Measurements from ENCODE around the gene PARS2. TPM values are rescaled to one million over a fixed set of nuclear protein-coding genes. Genes with fewer than 3 reads are reported as not detected.

PARS2 gene
- total and polyA plus RNA-seq, 3 experiments from 2014 or later: 3.2 to 8.2 (median 7.9) TPM

DNA sequence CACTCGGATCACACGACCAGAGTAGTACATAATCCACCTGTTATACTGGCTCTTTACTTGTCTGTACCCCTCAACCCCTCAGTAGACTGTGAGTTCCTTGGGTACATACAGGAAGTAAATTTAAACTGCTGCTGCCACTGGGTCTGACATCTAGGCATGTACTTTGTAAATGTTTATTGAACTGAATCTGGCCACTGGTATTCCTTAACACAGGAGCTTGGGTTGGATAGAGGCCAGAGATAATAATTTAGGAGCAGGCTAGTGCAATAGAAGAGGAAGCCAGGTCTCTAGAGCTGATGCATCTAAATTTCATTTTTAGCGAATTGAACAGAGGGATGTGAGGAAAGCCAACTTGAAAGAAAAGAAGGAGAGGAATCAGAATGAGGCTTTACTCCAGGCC lies 36.3 kb downstream of the PARS2 start:
- H3K36me3 Mint-ChIP-seq: peaks cover 24 to 87% (median 31%) of the 10 kb centered on the region in 3 donors
- ChIA-PET POLR2A (no interaction called here), CTCF (no interaction called here)
- Histone ChIP-seq H3K9me3 (ENCODE audit: low read length) (no peaks in the 10 kb centered on the region), H3K27me3 (ENCODE audit: insufficient read depth, low read length, poor library complexity, severe bottlenecking) (no peaks in the 10 kb centered on the region), H3K4me3 (ENCODE audit: low read length) (no peak overlapping the region), H3K36me3 (ENCODE audit: insufficient read depth, low read length) (peaks cover 58% of the 10 kb centered on the region), H3K4me1 (ENCODE audit: insufficient read depth, low read length) (no peaks in the 10 kb centered on the region), H3K27ac (ENCODE audit: low read depth, low read length) (no peak overlapping the region)
- DNase-seq: no peak
- H3K27me3 Mint-ChIP-seq: no peaks in the 10 kb centered on the region
- H3K27ac Mint-ChIP-seq: peak overlapping the region in 4 of 8 donors; percentile 0 to 80 (median 30)
- no peak overlapping the region for H3K4me3 Mint-ChIP-seq
- no peaks in the 10 kb centered on the region for H3K4me1 Mint-ChIP-seq
- peaks cover 0 to 10% (median 0%) of the 10 kb centered on the region in 5 donors for H3K9me3 Mint-ChIP-seq

DNA sequence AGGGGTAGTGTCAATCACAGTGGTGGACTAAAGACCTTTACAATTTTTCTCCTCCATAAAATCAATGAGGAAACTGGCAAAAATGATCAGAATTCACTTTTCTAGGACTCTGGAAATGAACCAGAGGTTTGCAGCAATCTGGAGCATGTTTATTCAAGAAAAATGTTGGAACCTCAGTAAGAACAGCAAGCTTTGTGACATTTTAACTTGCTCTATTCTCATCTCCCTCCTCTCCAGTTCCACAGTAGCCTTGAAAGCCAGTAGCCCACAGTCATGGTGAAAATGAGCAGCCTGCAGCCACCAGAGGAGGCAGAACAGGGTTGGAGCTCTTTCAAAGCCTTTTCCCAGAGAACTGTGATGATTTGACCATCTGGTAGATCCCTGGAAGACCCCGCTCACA lies 39.6 kb downstream of the PARS2 start:
- CTCF ChIA-PET: interaction anchor here (1.0 to 1.4 kb wide), 2 partner anchors 9 to 19 kb away, joined by 4 to 7 read pairs; partner anchors contain the start of gene TTC4
- POLR2A ChIA-PET: no interaction called here

DNA sequence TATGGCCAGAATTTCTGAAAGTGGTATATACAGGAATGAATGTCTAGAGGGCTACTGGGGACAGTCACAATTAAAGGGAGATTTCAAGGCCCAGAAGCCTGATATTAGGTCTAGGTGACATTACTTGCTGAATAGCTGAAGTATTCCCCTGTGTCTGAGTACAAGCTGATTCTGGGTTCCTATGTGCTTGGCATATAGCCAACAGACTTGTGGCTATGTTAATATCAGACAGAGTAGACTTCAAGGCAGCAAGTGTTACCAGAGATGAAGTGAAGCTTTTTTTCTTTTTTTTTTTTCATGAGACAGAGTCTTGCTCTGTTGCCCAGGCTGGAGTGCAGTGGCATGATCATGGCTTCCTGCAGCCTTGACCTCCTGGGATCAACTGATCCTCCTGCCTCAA lies 40.3 kb downstream of the PARS2 start:
- Mint-ChIP-seq H3K4me1 (peaks cover 5 to 16% (median 8%) of the 10 kb centered on the region in 3 donors), H3K4me3 (no peak overlapping the region), H3K27me3 (no peaks in the 10 kb centered on the region), H3K27ac (peak overlapping the region in 1 of 8 donors; percentile 60), H3K9me3 (peaks cover 0 to 10% (median 0%) of the 10 kb centered on the region in 5 donors), H3K36me3 (peaks cover 24 to 89% (median 36%) of the 10 kb centered on the region in 3 donors)
- CTCF ChIA-PET: interaction anchor here (1.4 kb wide), 1 partner anchor 8 kb away, joined by 7 read pairs; the partner anchor contains the start of gene TTC4
- no peak for DNase-seq
- POLR2A ChIA-PET: no interaction called here
- Histone ChIP-seq H3K36me3 (ENCODE audit: insufficient read depth, low read length) (peaks cover 50% of the 10 kb centered on the region), H3K4me1 (ENCODE audit: insufficient read depth, low read length) (no peaks in the 10 kb centered on the region), H3K4me3 (ENCODE audit: low read length) (no peak overlapping the region), H3K9me3 (ENCODE audit: low read length) (no peaks in the 10 kb centered on the region), H3K27ac (ENCODE audit: low read depth, low read length) (no peak overlapping the region), H3K27me3 (ENCODE audit: insufficient read depth, low read length, poor library complexity, severe bottlenecking) (no peaks in the 10 kb centered on the region)

More for the DNA sequence above, 39.6 kb downstream of the PARS2 start:
- Histone ChIP-seq H3K36me3 (ENCODE audit: insufficient read depth, low read length) (peaks cover 56% of the 10 kb centered on the region), H3K4me3 (ENCODE audit: low read length) (no peak overlapping the region), H3K4me1 (ENCODE audit: insufficient read depth, low read length) (no peaks in the 10 kb centered on the region), H3K9me3 (ENCODE audit: low read length) (no peaks in the 10 kb centered on the region), H3K27me3 (ENCODE audit: insufficient read depth, low read length, poor library complexity, severe bottlenecking) (no peaks in the 10 kb centered on the region), H3K27ac (ENCODE audit: low read depth, low read length) (no peak overlapping the region)
- Mint-ChIP-seq H3K9me3 (peaks cover 0 to 10% (median 0%) of the 10 kb centered on the region in 5 donors), H3K4me1 (peaks cover 0 to 10% (median 5%) of the 10 kb centered on the region in 3 donors), H3K36me3 (peaks cover 24 to 92% (median 35%) of the 10 kb centered on the region in 3 donors), H3K27me3 (no peaks in the 10 kb centered on the region), H3K27ac (no peak overlapping the region), H3K4me3 (no peak overlapping the region)
- DNase-seq: no peak

DNA sequence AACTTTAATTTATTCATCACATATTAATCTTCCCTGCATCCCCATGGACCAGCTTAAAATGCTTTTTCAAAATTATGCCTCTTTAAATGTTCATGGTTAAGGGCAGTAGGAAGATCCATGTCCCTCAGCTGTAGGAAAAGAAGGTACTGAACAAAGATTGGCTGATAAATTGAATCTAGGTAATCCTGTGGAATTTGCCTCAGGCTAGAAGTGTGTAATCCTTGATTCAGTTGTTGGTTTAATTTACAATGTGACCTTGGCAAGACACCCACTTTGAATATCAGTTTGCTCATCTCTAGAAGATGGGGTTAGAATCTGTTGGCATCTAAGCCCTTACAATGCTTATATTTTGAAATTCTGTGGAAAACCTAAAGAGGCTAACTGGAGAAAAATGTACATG lies 42.6 kb downstream of the PARS2 start:
- POLR2A ChIA-PET: no interaction called here
- no peaks in the 10 kb centered on the region for H3K27me3 Mint-ChIP-seq
- H3K36me3 ChIP-seq (ENCODE audit: insufficient read depth, low read length): peaks cover 47% of the 10 kb centered on the region
- no peak overlapping the region for H3K4me3 ChIP-seq (ENCODE audit: low read length)
- H3K4me1 Mint-ChIP-seq: peaks cover 14 to 30% (median 19%) of the 10 kb centered on the region in 3 donors
- no peaks in the 10 kb centered on the region for H3K27me3 ChIP-seq (ENCODE audit: insufficient read depth, low read length, poor library complexity, severe bottlenecking)
- H3K9me3 ChIP-seq (ENCODE audit: low read length): no peaks in the 10 kb centered on the region
- no peak for DNase-seq
- CTCF ChIA-PET: interaction anchor here (1.9 kb wide), 1 partner anchor 79 kb away, joined by 6 read pairs; the partner anchor contains the start of gene TTC22
- no peak overlapping the region for H3K4me3 Mint-ChIP-seq
- peaks cover 0 to 10% (median 0%) of the 10 kb centered on the region in 5 donors for H3K9me3 Mint-ChIP-seq
- H3K27ac Mint-ChIP-seq: no peak overlapping the region
- peaks cover 24 to 78% (median 37%) of the 10 kb centered on the region in 3 donors for H3K36me3 Mint-ChIP-seq
- no peak overlapping the region for H3K27ac ChIP-seq (ENCODE audit: low read depth, low read length)
- peaks cover 2% of the 10 kb centered on the region for H3K4me1 ChIP-seq (ENCODE audit: insufficient read depth, low read length)

DNA sequence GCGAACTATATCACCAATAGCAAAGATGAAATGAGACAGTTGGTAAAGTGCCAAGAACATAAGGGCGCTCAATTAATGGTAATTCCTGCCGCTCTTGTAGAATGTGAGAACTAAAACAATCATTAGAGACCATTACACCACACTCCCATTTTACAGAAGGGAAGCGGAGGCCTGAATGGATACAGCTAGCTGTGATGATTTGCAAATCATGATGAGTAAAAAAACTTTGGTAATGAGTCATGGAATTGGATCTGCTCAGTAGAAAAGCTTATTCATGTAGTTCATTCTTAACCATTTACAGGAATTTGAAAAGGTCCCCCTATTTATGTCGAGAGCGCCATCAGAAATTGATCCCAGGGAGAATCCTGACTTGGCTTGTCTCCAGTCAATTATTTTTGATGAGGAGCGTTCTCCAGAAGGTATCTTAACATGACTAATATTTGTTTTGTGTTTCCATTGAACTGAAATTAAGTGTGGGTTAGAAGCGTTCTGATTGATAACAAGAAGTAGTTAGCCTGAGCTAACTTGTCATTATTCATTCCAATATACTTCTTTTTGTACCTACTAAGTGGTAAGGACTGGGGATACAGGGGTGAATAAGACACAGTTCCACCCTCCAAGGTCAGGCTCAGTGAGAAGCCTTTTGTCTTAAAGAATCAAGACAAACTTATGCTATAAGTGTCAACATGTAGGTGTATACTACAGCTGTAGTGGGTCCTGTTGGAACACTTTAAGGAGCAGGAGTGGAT lies 47.9 kb downstream of the PARS2 start:
- no peaks in the 10 kb centered on the region for H3K9me3 ChIP-seq (ENCODE audit: low read length)
- POLR2A ChIA-PET: no interaction called here
- no peaks in the 10 kb centered on the region for H3K9me3 Mint-ChIP-seq
- H3K36me3 ChIP-seq (ENCODE audit: insufficient read depth, low read length): peaks cover 6% of the 10 kb centered on the region
- peak overlapping the region; percentile 30 to 98 (median 87) for H3K27ac Mint-ChIP-seq
- H3K4me1 ChIP-seq (ENCODE audit: insufficient read depth, low read length): peaks cover 16% of the 10 kb centered on the region
- DNase-seq: no peak
- no peaks in the 10 kb centered on the region for H3K27me3 Mint-ChIP-seq
- peak overlapping the region; percentile 83 to 96 (median 89) for H3K4me3 Mint-ChIP-seq
- CTCF ChIA-PET: interaction anchor here (1.9 to 2.0 kb wide), 2 partner anchors 8 to 85 kb away, joined by 7 to 11 read pairs; partner anchors contain the start of gene TTC22
- peaks cover under 1 to 33% (median 10%) of the 10 kb centered on the region in 3 donors for H3K36me3 Mint-ChIP-seq
- no peaks in the 10 kb centered on the region for H3K27me3 ChIP-seq (ENCODE audit: insufficient read depth, low read length, poor library complexity, severe bottlenecking)
- H3K27ac ChIP-seq (ENCODE audit: low read depth, low read length): peak overlapping the region; percentile 66
- peak overlapping the region; percentile 99 for H3K4me3 ChIP-seq (ENCODE audit: low read length)
- H3K4me1 Mint-ChIP-seq: peaks cover 27 to 45% (median 35%) of the 10 kb centered on the region in 3 donors

DNA sequence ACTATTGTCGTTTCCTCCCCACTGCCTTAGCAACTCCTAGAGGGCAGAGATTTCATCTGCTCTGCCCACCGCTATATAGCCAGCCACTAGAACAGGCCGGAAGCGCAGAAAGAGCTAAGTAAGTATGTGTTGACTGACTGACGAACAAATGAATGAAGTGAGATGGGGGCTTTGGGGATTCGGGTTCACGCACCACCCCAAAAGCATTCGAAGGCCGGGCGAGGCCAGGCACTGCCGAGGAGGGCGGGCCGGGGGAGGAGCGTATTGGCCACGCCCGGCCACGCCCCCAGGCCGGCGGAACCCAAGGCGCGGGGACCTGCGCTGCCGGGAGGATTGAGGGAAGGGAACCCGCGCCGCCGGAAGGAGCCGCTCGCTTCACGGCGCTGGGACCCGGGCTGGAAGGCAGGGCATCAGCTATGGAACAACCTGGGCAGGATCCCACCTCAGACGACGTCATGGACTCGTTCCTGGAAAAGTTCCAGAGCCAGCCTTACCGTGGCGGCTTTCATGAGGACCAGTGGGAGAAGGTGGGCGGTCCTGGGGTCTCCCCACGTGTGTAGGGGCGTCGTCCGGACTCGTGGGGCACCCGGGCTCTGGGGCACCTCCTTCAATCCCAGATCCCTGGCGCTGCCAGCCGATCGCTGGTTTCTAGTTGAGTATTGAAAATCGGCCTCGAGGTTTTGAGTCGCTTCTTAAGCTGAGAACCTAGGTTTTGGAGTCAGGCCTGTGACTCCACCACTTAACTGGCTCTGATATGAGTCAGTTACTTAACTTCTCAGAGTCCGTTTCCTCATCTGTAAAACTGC lies 48.6 kb downstream of the PARS2 start, which contains the start of gene TTC4:
TTC4 (plus strand) TSS at position 369 of the 806 bp plus-strand sequence; CDS start at position 417, 48 bp downstream.
- DNase-seq: peak; percentile 71 to 85 (median 81)
- Histone ChIP-seq H3K9me3 (ENCODE audit: low read length) (no peaks in the 10 kb centered on the region), H3K27me3 (ENCODE audit: insufficient read depth, low read length, poor library complexity, severe bottlenecking) (no peaks in the 10 kb centered on the region), H3K4me1 (ENCODE audit: insufficient read depth, low read length) (peaks cover 16% of the 10 kb centered on the region), H3K27ac (ENCODE audit: low read depth, low read length) (peak within 1 kb of the TSS; percentile 66), H3K36me3 (ENCODE audit: insufficient read depth, low read length) (peaks cover 4% of the 10 kb centered on the region), H3K4me3 (ENCODE audit: low read length) (peak within 1 kb of the TSS; percentile 99)
- Mint-ChIP-seq H3K4me3 (peak within 1 kb of the TSS; percentile 83 to 96 (median 89)), H3K36me3 (peaks cover 0 to 26% (median 8%) of the 10 kb centered on the region in 3 donors), H3K9me3 (no peaks in the 10 kb centered on the region), H3K27ac (peak within 1 kb of the TSS; percentile 30 to 98 (median 89)), H3K4me1 (peaks cover 24 to 41% (median 35%) of the 10 kb centered on the region in 3 donors), H3K27me3 (no peaks in the 10 kb centered on the region)
- CTCF ChIA-PET: interaction anchor here (1.3 to 2.0 kb wide), 3 partner anchors 9 to 662 kb away, joined by 3 to 11 read pairs (median 7); partner anchors contain the start of gene TTC22
- POLR2A ChIA-PET: interaction anchor here (1.0 kb wide), 1 partner anchor 85 kb away, joined by 3 read pairs; the partner anchor contains the start of gene TTC22

DNA sequence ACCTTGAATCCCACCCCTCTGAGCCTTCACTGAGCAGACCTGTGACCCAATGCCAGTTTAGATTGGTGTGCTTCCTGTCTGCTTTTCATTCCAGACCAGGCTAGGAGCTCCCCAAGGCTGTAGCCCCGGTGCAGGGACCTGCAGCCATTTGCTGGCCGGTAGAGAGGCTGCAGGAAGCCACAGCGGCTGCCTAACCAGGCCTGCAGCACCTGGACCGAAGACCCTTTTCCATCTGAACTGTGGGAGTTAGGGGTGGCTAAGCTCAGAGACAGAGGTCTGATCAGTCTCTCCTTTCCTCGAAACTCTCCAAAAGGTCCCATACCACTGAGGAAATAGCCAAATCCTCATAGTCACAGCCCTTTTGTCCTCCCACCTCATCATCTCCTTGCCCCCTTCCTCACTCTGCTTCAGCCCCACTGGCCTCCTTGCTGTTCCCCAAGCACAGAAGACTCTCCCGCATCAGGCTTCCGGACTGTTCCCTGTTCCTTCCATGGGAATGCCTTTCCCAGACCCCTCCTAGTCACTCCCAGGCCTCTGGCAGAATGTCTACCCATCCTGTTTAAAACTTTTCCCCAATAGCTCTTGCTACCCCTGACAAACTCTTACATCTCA lies 49.3 kb downstream of the PARS2 start:
- Mint-ChIP-seq H3K9me3 (no peaks in the 10 kb centered on the region), H3K27me3 (no peaks in the 10 kb centered on the region), H3K36me3 (peaks cover 0 to 23% (median 6%) of the 10 kb centered on the region in 3 donors), H3K27ac (peak overlapping the region; percentile 30 to 98 (median 89)), H3K4me3 (peak overlapping the region; percentile 83 to 96 (median 89)), H3K4me1 (peaks cover 22 to 35% (median 35%) of the 10 kb centered on the region in 3 donors)
- CTCF ChIA-PET: interaction anchor here (1.3 to 2.0 kb wide), 3 partner anchors 10 to 661 kb away, joined by 3 to 11 read pairs (median 7); partner anchors contain the start of gene TTC22
- H3K36me3 ChIP-seq (ENCODE audit: insufficient read depth, low read length): no peaks in the 10 kb centered on the region
- no peaks in the 10 kb centered on the region for H3K27me3 ChIP-seq (ENCODE audit: insufficient read depth, low read length, poor library complexity, severe bottlenecking)
- no peaks in the 10 kb centered on the region for H3K9me3 ChIP-seq (ENCODE audit: low read length)
- DNase-seq: peak in 1 of 5 donors; percentile 2
- H3K4me1 ChIP-seq (ENCODE audit: insufficient read depth, low read length): peaks cover 16% of the 10 kb centered on the region
- peak overlapping the region; percentile 99 for H3K4me3 ChIP-seq (ENCODE audit: low read length)
- POLR2A ChIA-PET: interaction anchor here (1.0 kb wide), 1 partner anchor 86 kb away, joined by 3 read pairs; the partner anchor contains the start of gene TTC22
- H3K27ac ChIP-seq (ENCODE audit: low read depth, low read length): peak overlapping the region; percentile 55
